NCI-H1105 treated with DMSO at 0.1 percent for 48 hours (cell line): ENCODE measurements around the gene OST4.

Source experiments
- DNase-seq: peaks from one replicate; lab custom pipeline; 2025; lab: John Stamatoyannopoulos, UW

Gene OST4

GRCh38 chr2:27025281-27025800 is 46.1 kb downstream of the OST4 start:
- no peak for DNase-seq

GRCh38 chr2:27024812-27025211 is 46.6 kb downstream of the OST4 start:
- no peak for DNase-seq

GRCh38 chr2:27024188-27024587 is 47.3 kb downstream of the OST4 start:
- DNase-seq = no peak

- DNase-seq = no peak
Observed at GRCh38 chr2:27023740-27024139, 47.7 kb downstream of the OST4 start.

GRCh38 chr2:27021253-27022049 is 50.0 kb downstream of the OST4 start:
- DNase-seq = no peak
